OCI-LY7 (cell line): ENCODE results near the gene SLCO4A1.

ENCODE experiments used
- EZH2phosphoT487 ChIP-seq: fragments of 200-600 bp; sonication (generic); IDR thresholded peaks from 2 replicates; pipeline ENCODE4 v1.6.1; 2018; ENCODE audit warnings: low read depth, borderline replicate concordance, mild to moderate bottlenecking, mixed run types, antibody characterized with exemption, low read length, moderate library complexity, mixed read lengths
- TF ChIP-seq, protein P1 (sequence below): fragments of 200-600 bp; sonication (generic); conservative IDR thresholded peaks from 2 replicates; pipeline ENCODE4 v1.5.1; 2014; ENCODE audit warnings: mild to moderate bottlenecking, antibody characterized with exemption, low read length, moderate library complexity, mixed read lengths

GRCh38 chr20:62609279-62609720 lies 33.0 kb upstream of the SLCO4A1 start:
- TF ChIP-seq, protein P1, sequence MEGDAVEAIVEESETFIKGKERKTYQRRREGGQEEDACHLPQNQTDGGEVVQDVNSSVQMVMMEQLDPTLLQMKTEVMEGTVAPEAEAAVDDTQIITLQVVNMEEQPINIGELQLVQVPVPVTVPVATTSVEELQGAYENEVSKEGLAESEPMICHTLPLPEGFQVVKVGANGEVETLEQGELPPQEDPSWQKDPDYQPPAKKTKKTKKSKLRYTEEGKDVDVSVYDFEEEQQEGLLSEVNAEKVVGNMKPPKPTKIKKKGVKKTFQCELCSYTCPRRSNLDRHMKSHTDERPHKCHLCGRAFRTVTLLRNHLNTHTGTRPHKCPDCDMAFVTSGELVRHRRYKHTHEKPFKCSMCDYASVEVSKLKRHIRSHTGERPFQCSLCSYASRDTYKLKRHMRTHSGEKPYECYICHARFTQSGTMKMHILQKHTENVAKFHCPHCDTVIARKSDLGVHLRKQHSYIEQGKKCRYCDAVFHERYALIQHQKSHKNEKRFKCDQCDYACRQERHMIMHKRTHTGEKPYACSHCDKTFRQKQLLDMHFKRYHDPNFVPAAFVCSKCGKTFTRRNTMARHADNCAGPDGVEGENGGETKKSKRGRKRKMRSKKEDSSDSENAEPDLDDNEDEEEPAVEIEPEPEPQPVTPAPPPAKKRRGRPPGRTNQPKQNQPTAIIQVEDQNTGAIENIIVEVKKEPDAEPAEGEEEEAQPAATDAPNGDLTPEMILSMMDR: no peak
- no peak for TF ChIP-seq EZH2phosphoT487
